Measurements from ENCODE around the gene NANOS3.

GRCh38 chr19:13860679-13861391 lies 16.1 kb upstream of the NANOS3 start:
- TF ChIP-seq CTCF (IDR thresholded peaks at IDR 0.05 in 2 of 3, conservative IDR thresholded peaks at IDR 0.05 in 1 of 3; ENCODE audit: borderline replicate concordance in 1 of 3, insufficient read depth in 1 of 3, low read depth in 2 of 3, low read length in 2 of 3): no peak
- no peak for TF ChIP-seq POLR2A (IDR thresholded peaks at IDR 0.05; ENCODE audit: borderline replicate concordance, extremely low read depth, insufficient read depth, insufficient read length)
- no peak for TF ChIP-seq YY1 (IDR thresholded peaks at IDR 0.05; ENCODE audit: extremely low read depth, insufficient replicate concordance, low read depth, low read length)
- no peak for TF ChIP-seq EZH2 (IDR thresholded peaks at IDR 0.05)
- no peak for TF ChIP-seq MAX (IDR thresholded peaks at IDR 0.05)
- TF ChIP-seq EZH2phosphoT487 (IDR thresholded peaks at IDR 0.05; ENCODE audit: borderline replicate concordance): no peak
- TF ChIP-seq RAD21 (IDR thresholded peaks at IDR 0.05; ENCODE audit: low read depth): no peak
- no peak for TF ChIP-seq TCF7L2 (IDR thresholded peaks at IDR 0.05; ENCODE audit: borderline replicate concordance, extremely low read depth, insufficient read depth, insufficient read length)
- TF ChIP-seq ZFX (IDR thresholded peaks at IDR 0.05): no peak
- no peak for TF ChIP-seq ZBTB33 (IDR thresholded peaks at IDR 0.05; ENCODE audit: extremely low read depth, insufficient replicate concordance, low read length)
